Sigmoid colon (tissue), 4 donors: ENCODE data around the gene ZNF764.

Experiments
- CTCF ChIP-seq, 4 experiments: fragments of 450-650 bp in 3 of 4; fragments of 200-600 bp in 1 of 4; IDR thresholded peaks; one replicate each; pipeline ENCODE4 v1.5.1; 2016 to 2019; ENCODE audit warnings: antibody characterized with exemption in 4 of 4, mild to moderate bottlenecking in 3 of 4, moderate library complexity in 2 of 4
- EP300 ChIP-seq, 4 donors: sonication (generic); formaldehyde crosslinking; IDR thresholded peaks; one replicate each; pipeline ENCODE4 v1.6.1; 2017; ENCODE audit warnings: antibody characterized with exemption in 4 of 4
- POLR2A ChIP-seq, 2 donors: fragments of 450-650 bp; IDR thresholded peaks; one replicate each; pipeline ENCODE4 v1.6.1; 2016; ENCODE audit warnings: antibody characterized with exemption in 2 of 2, mild to moderate bottlenecking in 2 of 2, moderate library complexity in 2 of 2
- POLR2AphosphoS5 ChIP-seq, 4 donors: sonication (generic); formaldehyde crosslinking; IDR thresholded peaks; one replicate each; pipeline ENCODE4 v1.6.1; 2017; ENCODE audit warnings: antibody characterized with exemption in 4 of 4

GRCh38 chr16:30606004-30606403 is 47.8 kb upstream of the ZNF764 start:
- TF ChIP-seq POLR2A (IDR thresholded peaks at IDR 0.05) = no peak
- no peak for TF ChIP-seq POLR2AphosphoS5 (IDR thresholded peaks at IDR 0.05)
- TF ChIP-seq CTCF (IDR thresholded peaks at IDR 0.05) = no peak
- no peak for TF ChIP-seq EP300 (IDR thresholded peaks at IDR 0.05)
